H1 (cell line): ENCODE measurements around the gene LIN54. TPM values are rescaled to one million over a fixed set of nuclear protein-coding genes. Genes with fewer than 3 reads are reported as not detected.

Experiments used
- CHD7 ChIP-seq: fragments of 300-600 bp; sonication (generic); IDR thresholded peaks from 2 replicates; pipeline ENCODE4 v1.7.1; 2012; ENCODE audit warnings: low read length, moderate library complexity, mild to moderate bottlenecking, inconsistent platforms; ENCODE audit not compliant: insufficient replicate concordance
- polyA plus RNA-seq, 7 experiments: library from polyadenylated mRNA; depleted of rRNA in 3 of 7; stranded (reverse) in 5 of 7; unstranded in 2 of 7; fragments of >200 nt in 5 of 7; fragments of 200-250 nt in 2 of 7; gene quantifications; 1 replicate in 5 of 7; 2 replicates in 1 of 7; 4 replicates in 1 of 7; pipeline versions ENCODE4 v1.2.1 to v1.2.3, GENCODE V29; 2011 to 2013; ENCODE audit warnings: missing spikeins in 2 of 7, mixed read lengths in 2 of 7
- total RNA-seq: library from RNA; stranded (reverse); fragmentation: NEBNext Ultra II Directional; extraction: Animal tissue kit (Norgen Biotek cat#: 25700); gene quantifications from 2 replicates; pipeline ENCODE4 v1.2.1, GENCODE V29; 2021

LIN54 gene
- total and polyA plus RNA-seq, 2 of the 8 experiments (the other 6 are each of a cell fraction or from before 2014, with no cell fraction given) = 5.7 to 11.1 TPM

GRCh38 chr4:82899374-82900065, 111.1 kb downstream of the LIN54 start (continued):
- no peak for TF ChIP-seq CHD7
- TF ChIP-seq, all 59 proteins: peak for 0
